Endothelial cell of umbilical vein (primary cell): ENCODE results near the gene MAP3K12. TPM values are rescaled to one million over a fixed set of nuclear protein-coding genes. Genes with fewer than 3 reads are reported as not detected.

ENCODE experiments used
- BruUV-seq: library from RNA; stranded (reverse); fragments of 400-500 nt; replicated peaks from 2 replicates; lab custom pipeline; 2021; lab: Mats Ljungman, UMichigan
- CTCF ChIA-PET: fragments of 300-600, 350-600 bp; sonication (Branson Sonifier 250); formaldehyde crosslinking; loops from one replicate; lab custom pipeline; 2021; ENCODE audit warnings: antibody characterized with exemption, inconsistent platforms; lab: Charles Lee
- POLR2A ChIA-PET: fragments of 300-600, 350-600 bp; sonication (Branson Sonifier 250); formaldehyde crosslinking; loops from one replicate; lab custom pipeline; 2021; ENCODE audit warnings: antibody characterized with exemption, inconsistent platforms; lab: Charles Lee
- DNase-seq: peaks from one replicate; pipeline ENCODE4 v3.0.0-alpha.2; 2011; ENCODE audit warnings: low read depth, low spot score
- FAIRE-seq: peaks from 2 replicates; lab custom pipeline; 2011; peaks lifted over from hg19 to GRCh38; lab: Jason Lieb, UNC
- H2AFZ ChIP-seq: 2 replicates; pipeline ENCODE4 v1.6.0; 2012; ENCODE audit warnings: low read depth, low read length, control low read depth, inconsistent platforms
- H3K27ac ChIP-seq: 2 replicates; pipeline ENCODE4 v1.5.1; 2011; ENCODE audit warnings: low read depth, mild to moderate bottlenecking, control low read depth, low read length, moderate library complexity; ENCODE audit not compliant: insufficient read depth
- H3K27me3 ChIP-seq, 2 experiments: 2 replicates each; pipeline versions ENCODE4 v1.6.0 to v1.6.1; 2011; ENCODE audit warnings: low read length in 2 of 2, mixed read lengths in 1 of 2; ENCODE audit not compliant: control insufficient read depth in 2 of 2, insufficient read depth in 2 of 2
- H3K36me3 ChIP-seq, 2 experiments: 2 replicates in 1 of 2; 3 replicates in 1 of 2; pipeline ENCODE4 v1.5.1; 2011; ENCODE audit warnings: low read length in 2 of 2, mild to moderate bottlenecking in 1 of 2, moderate library complexity in 1 of 2; ENCODE audit not compliant: control insufficient read depth in 2 of 2, insufficient read depth in 2 of 2; ENCODE audit errors: extremely low read depth in 1 of 2
- H3K4me1 ChIP-seq: 3 replicates; pipeline ENCODE4 v1.5.1; 2011; ENCODE audit warnings: mild to moderate bottlenecking, low read length; ENCODE audit not compliant: control insufficient read depth, insufficient read depth; ENCODE audit errors: extremely low read depth
- H3K4me2 ChIP-seq: 2 replicates; pipeline ENCODE4 v1.6.1; 2011; ENCODE audit warnings: low read length, control low read depth, mixed read lengths; ENCODE audit not compliant: insufficient read depth
- H3K4me3 ChIP-seq, 3 experiments: fragments of 200-600 bp in 1 of 3; sonication (generic), shearing (Covaris generic) in 1 of 3; replicated peaks in 1 of 3; 2 replicates each; pipeline ENCODE4 v1.5.1; 2011 to 2016; ENCODE audit warnings: control low read depth in 3 of 3, low read length in 3 of 3, mild to moderate bottlenecking in 2 of 3, inconsistent platforms in 1 of 3, low read depth in 1 of 3, moderate library complexity in 1 of 3; ENCODE audit not compliant: insufficient read depth in 1 of 3
- H3K79me2 ChIP-seq: 2 replicates; pipeline ENCODE4 v1.6.0; 2012; ENCODE audit warnings: low read length, inconsistent platforms; ENCODE audit not compliant: control insufficient read depth, insufficient read depth
- H3K9ac ChIP-seq: replicated peaks from 2 replicates; pipeline ENCODE3; 2011; ENCODE audit warnings: low read length, control low read depth; ENCODE audit not compliant: insufficient read depth; ENCODE audit errors: extremely low read depth
- H3K9me1 ChIP-seq: replicated peaks from 3 replicates; pipeline ENCODE4 v1.6.0; 2011; ENCODE audit warnings: mild to moderate bottlenecking, low read length; ENCODE audit not compliant: control insufficient read depth, insufficient read depth; ENCODE audit errors: extremely low read depth
- H3K9me3 ChIP-seq: replicated peaks from 2 replicates; pipeline ENCODE4 v1.5.1; 2012; ENCODE audit warnings: low read length, inconsistent platforms; ENCODE audit not compliant: control insufficient read depth, insufficient read depth
- H4K20me1 ChIP-seq: replicated peaks from 2 replicates; pipeline ENCODE3; 2011; ENCODE audit warnings: mild to moderate bottlenecking, low read length; ENCODE audit not compliant: control insufficient read depth, insufficient read depth; ENCODE audit errors: extremely low read depth
- FOS ChIP-seq: IDR thresholded peaks from 2 replicates; pipeline ENCODE4 v1.6.1; 2011; ENCODE audit warnings: mild to moderate bottlenecking, low read length, moderate library complexity, borderline replicate concordance; ENCODE audit not compliant: insufficient read depth
- JUN ChIP-seq: IDR thresholded peaks from 2 replicates; pipeline ENCODE4 v1.6.1; 2011; ENCODE audit warnings: borderline replicate concordance, low read depth; ENCODE audit not compliant: insufficient read length, insufficient read depth
- MYC ChIP-seq: IDR thresholded peaks from one replicate; pipeline ENCODE4 v1.6.1; 2011; ENCODE audit warnings: mild to moderate bottlenecking, low read depth, low read length
- POLR2A ChIP-seq: IDR thresholded peaks from 2 replicates; pipeline ENCODE4 v1.6.1; 2012; ENCODE audit warnings: low read depth, mild to moderate bottlenecking, control low read depth, low read length
- dilution Hi-C: fragments of 300-500 bp; cut with MboI; formaldehyde crosslinking; loops from one replicate; pipeline ENCODE4 v1.15.0; 2019; ENCODE audit warnings: low sequenced_read_pairs; ENCODE audit not compliant: extremely low pct_ligation_motif_present
- intact Hi-C: fragments of 100-400 bp; cut with micrococcal nuclease; formaldehyde crosslinking; loops from one replicate; pipeline ENCODE4 v1.10.0; 2022
- polyA plus RNA-seq, 4 experiments: library from polyadenylated mRNA; depleted of rRNA in 3 of 4; stranded (reverse) in 3 of 4; unstranded in 1 of 4; fragments of >200 nt; gene quantifications; 2 replicates each; pipeline versions ENCODE4 v1.2.1 to v1.2.3, GENCODE V29; 2011 to 2012; ENCODE audit warnings: missing spikeins in 1 of 4
- small RNA-seq: library from RNA; depleted of rRNA; stranded (forward); fragments of <200 nt; gene quantifications from one replicate; pipeline ENCODE3, GENCODE V24; 2012; ENCODE audit warnings: low replicate concordance, low read depth; ENCODE audit not compliant: insufficient read depth, insufficient read length
- total RNA-seq: library from RNA; stranded (reverse); gene quantifications from 2 replicates; pipeline ENCODE4 v1.2.3, GENCODE V29; 2021
- TF ChIP-seq, protein P1 (sequence below), 2 donors: IDR thresholded peaks; 1 replicate in 1 of 2; 2 replicates in 1 of 2; pipeline ENCODE4 v1.5.1; 2011; ENCODE audit warnings: low read length in 2 of 2, mild to moderate bottlenecking in 2 of 2, moderate library complexity in 2 of 2, control low read depth in 1 of 2, inconsistent platforms in 1 of 2, low read depth in 1 of 2; ENCODE audit not compliant: insufficient read depth in 1 of 2; ENCODE audit errors: extremely low read depth in 1 of 2
- TF ChIP-seq, protein P2 (sequence below): IDR thresholded peaks from 2 replicates; pipeline ENCODE4 v1.6.1; 2011; ENCODE audit not compliant: insufficient read depth, insufficient read length

Gene MAP3K12
- total and polyA plus RNA-seq, 2 donors (not counting 3 experiments of a cell fraction or from before 2014, with no cell fraction given), result 29.3 to 66.2 TPM

DNA sequence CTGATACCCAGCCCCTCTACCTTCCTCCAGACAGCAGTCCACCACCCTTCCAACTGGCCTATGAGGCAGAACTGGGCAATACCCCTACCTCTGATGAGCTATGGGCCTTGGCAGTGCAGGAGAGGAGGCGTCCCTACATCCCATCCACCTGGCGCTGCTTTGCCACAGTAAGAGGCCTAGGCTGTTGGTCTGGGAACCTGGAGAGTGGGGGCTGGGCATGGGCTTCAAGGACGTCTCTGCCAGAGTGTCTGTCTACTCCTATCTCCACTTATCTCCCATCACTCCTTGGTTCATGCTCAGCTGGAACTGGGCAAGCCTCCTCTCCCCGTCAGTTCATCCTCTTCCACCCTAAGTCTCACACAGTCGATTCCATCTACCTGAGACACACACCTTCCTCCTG lies 69.1 kb downstream of the MAP3K12 start:
- intact Hi-C loops, result no loop called here

More for the DNA sequence above, 69.1 kb downstream of the MAP3K12 start:
- H2AFZ ChIP-seq, result no peak overlapping the region
- no peaks in the 10 kb centered on the region for H3K9me1 ChIP-seq
- BruUV-seq, result no TSS peak
- no peaks in the 10 kb centered on the region for H4K20me1 ChIP-seq
- FAIRE-seq (no peak), DNase-seq (no peak)
- H3K36me3 ChIP-seq, result no peaks in the 10 kb centered on the region
- no peaks in the 10 kb centered on the region for H3K4me1 ChIP-seq
- no peak for TF ChIP-seq POLR2A
- no peak for TF ChIP-seq JUN
- TF ChIP-seq MYC, result no peak
- TF ChIP-seq FOS, result no peak
- TF ChIP-seq, protein P1, sequence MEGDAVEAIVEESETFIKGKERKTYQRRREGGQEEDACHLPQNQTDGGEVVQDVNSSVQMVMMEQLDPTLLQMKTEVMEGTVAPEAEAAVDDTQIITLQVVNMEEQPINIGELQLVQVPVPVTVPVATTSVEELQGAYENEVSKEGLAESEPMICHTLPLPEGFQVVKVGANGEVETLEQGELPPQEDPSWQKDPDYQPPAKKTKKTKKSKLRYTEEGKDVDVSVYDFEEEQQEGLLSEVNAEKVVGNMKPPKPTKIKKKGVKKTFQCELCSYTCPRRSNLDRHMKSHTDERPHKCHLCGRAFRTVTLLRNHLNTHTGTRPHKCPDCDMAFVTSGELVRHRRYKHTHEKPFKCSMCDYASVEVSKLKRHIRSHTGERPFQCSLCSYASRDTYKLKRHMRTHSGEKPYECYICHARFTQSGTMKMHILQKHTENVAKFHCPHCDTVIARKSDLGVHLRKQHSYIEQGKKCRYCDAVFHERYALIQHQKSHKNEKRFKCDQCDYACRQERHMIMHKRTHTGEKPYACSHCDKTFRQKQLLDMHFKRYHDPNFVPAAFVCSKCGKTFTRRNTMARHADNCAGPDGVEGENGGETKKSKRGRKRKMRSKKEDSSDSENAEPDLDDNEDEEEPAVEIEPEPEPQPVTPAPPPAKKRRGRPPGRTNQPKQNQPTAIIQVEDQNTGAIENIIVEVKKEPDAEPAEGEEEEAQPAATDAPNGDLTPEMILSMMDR (IDR thresholded peaks at IDR 0.05; ENCODE audit: extremely low read depth in 1 of 2, insufficient read depth in 1 of 2, low read depth in 1 of 2, low read length in 2 of 2), result no peak
- TF ChIP-seq, protein P2, sequence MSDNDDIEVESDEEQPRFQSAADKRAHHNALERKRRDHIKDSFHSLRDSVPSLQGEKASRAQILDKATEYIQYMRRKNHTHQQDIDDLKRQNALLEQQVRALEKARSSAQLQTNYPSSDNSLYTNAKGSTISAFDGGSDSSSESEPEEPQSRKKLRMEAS, result no peak
- ChIA-PET POLR2A (no interaction called here), CTCF (interaction anchor here (1.1 to 3.3 kb wide), 3 partner anchors 9 to 78 kb away, joined by 4 to 35 read pairs (median 17); no protein-coding TSS in a partner anchor)
- no peak overlapping the region for H3K9ac ChIP-seq
- H3K79me2 ChIP-seq, result no peaks in the 10 kb centered on the region
- H3K27me3 ChIP-seq, result no peaks in the 10 kb centered on the region
- dilution Hi-C loops, result no loop called here
- H3K4me2 ChIP-seq, result no peak overlapping the region
- H3K4me3 ChIP-seq, result no peak overlapping the region
- no peaks in the 10 kb centered on the region for H3K9me3 ChIP-seq
- no peak overlapping the region for H3K27ac ChIP-seq

Small RNA genes lying within 50 kb of the gene (small RNA-seq; reads per million reads assigned to genes)
- not detected for gene AC023509.3

Other genes starting within 250 kb of the MAP3K12 start
- gene ESPL1, start 231.2 kb downstream of the MAP3K12 start, total RNA-seq, result 39.3 and 42.7 TPM in 2 replicates
- 16.2 and 18.8 TPM in 2 replicates for gene ESPL1, start 231.2 kb downstream of the MAP3K12 start, polyA plus RNA-seq
- 286 and 301 TPM in 2 replicates for gene PFDN5, start 203.9 kb downstream of the MAP3K12 start, total RNA-seq
- 665 and 745 TPM in 2 replicates for gene PFDN5, start 203.9 kb downstream of the MAP3K12 start, polyA plus RNA-seq
- 61.1 and 65.8 TPM in 2 replicates for gene MYG1, start 199.8 kb downstream of the MAP3K12 start, total RNA-seq
- gene MYG1, start 199.8 kb downstream of the MAP3K12 start, polyA plus RNA-seq, result 65.5 and 65.9 TPM in 2 replicates
- 57.8 and 60.0 TPM in 2 replicates for gene AAAS, start 177.8 kb downstream of the MAP3K12 start, total RNA-seq
- 83.1 and 86.0 TPM in 2 replicates for gene AAAS, start 177.8 kb downstream of the MAP3K12 start, polyA plus RNA-seq
- gene SP7, start 163.1 kb downstream of the MAP3K12 start, total RNA-seq, result not detected in 2 replicates
- gene SP7, start 163.1 kb downstream of the MAP3K12 start, polyA plus RNA-seq, result not detected in 2 replicates
- 56.3 and 57.7 TPM in 2 replicates for gene SP1, start 119.3 kb downstream of the MAP3K12 start, total RNA-seq
- gene SP1, start 119.3 kb downstream of the MAP3K12 start, polyA plus RNA-seq, result 33.2 and 34.8 TPM in 2 replicates
- gene AMHR2, start 75.6 kb downstream of the MAP3K12 start, total RNA-seq, result not detected in 2 replicates
- not detected in 2 replicates for gene AMHR2, start 75.6 kb downstream of the MAP3K12 start, polyA plus RNA-seq
- 123 and 139 TPM in 2 replicates for gene PRR13, start 57.7 kb downstream of the MAP3K12 start, total RNA-seq
- 60.6 and 68.9 TPM in 2 replicates for gene PRR13, start 57.7 kb downstream of the MAP3K12 start, polyA plus RNA-seq
- 948 and 995 TPM in 2 replicates for gene PCBP2, start 47.4 kb downstream of the MAP3K12 start, total RNA-seq
- gene PCBP2, start 47.4 kb downstream of the MAP3K12 start, polyA plus RNA-seq, result 431 and 526 TPM in 2 replicates
- gene TARBP2, start 1.8 kb upstream of the MAP3K12 start, total RNA-seq, result 53.8 and 57.2 TPM in 2 replicates
- gene TARBP2, start 1.8 kb upstream of the MAP3K12 start, polyA plus RNA-seq, result 82.8 and 92.1 TPM in 2 replicates
- not detected in 2 replicates for gene NPFF, start 8.0 kb upstream of the MAP3K12 start, total RNA-seq
- 0.30 TPM in 1 of 2 replicates, not detected in the other for gene NPFF, start 8.0 kb upstream of the MAP3K12 start, polyA plus RNA-seq
- 56.9 and 68.5 TPM in 2 replicates for gene ATF7, start 126.9 kb upstream of the MAP3K12 start, total RNA-seq
- gene ATF7, start 126.9 kb upstream of the MAP3K12 start, polyA plus RNA-seq, result 31.4 and 36.0 TPM in 2 replicates
- gene ATP5MC2, start 176.6 kb upstream of the MAP3K12 start, total RNA-seq, result 375 and 402 TPM in 2 replicates
- 820 and 971 TPM in 2 replicates for gene ATP5MC2, start 176.6 kb upstream of the MAP3K12 start, polyA plus RNA-seq
- 61.8 and 70.9 TPM in 2 replicates for gene CALCOCO1, start 228.0 kb upstream of the MAP3K12 start, total RNA-seq
- gene CALCOCO1, start 228.0 kb upstream of the MAP3K12 start, polyA plus RNA-seq, result 135 and 146 TPM in 2 replicates